SK-N-SH treated with all-trans-retinoic acid at 6 μM for 48 hours (cell line): ENCODE results near the gene VTI1A.

Source experiments
- BACH2 ChIP-seq: fragments of 250-450 bp; sonication (Bioruptor Pico); IDR thresholded peaks from 2 replicates; pipeline ENCODE4 v1.9.0; 2021; ENCODE audit warnings: mild to moderate bottlenecking, borderline replicate concordance
- CREB5 ChIP-seq: fragments of 250-450 bp; sonication (Bioruptor Pico); IDR thresholded peaks from 2 replicates; pipeline ENCODE4 v1.5.1; 2020; ENCODE audit warnings: low read depth, mild to moderate bottlenecking, moderate library complexity
- CSDC2 ChIP-seq: fragments of 250-450 bp; sonication (Bioruptor Pico); IDR thresholded peaks from 2 replicates; pipeline ENCODE4 v1.5.0; 2020; ENCODE audit warnings: mild to moderate bottlenecking, moderate library complexity
- GLIS3 ChIP-seq: fragments of 250-450 bp; sonication (Bioruptor Pico); IDR thresholded peaks from 2 replicates; pipeline ENCODE4 v1.5.0; 2020; ENCODE audit warnings: mild to moderate bottlenecking, moderate library complexity
- ISL1 ChIP-seq: fragments of 250-450 bp; sonication (Bioruptor Pico); IDR thresholded peaks from 2 replicates; pipeline ENCODE4 v2.1.2; 2022; ENCODE audit warnings: mild to moderate bottlenecking, moderate library complexity
- OSR1 ChIP-seq: fragments of 250-450 bp; sonication (Bioruptor Pico); IDR thresholded peaks from 2 replicates; pipeline ENCODE4 v1.8.0; 2022; ENCODE audit warnings: moderate library complexity, mild to moderate bottlenecking, inconsistent platforms
- PATZ1 ChIP-seq: fragments of 250-450 bp; sonication (Bioruptor Pico); IDR thresholded peaks from 2 replicates; pipeline ENCODE4 v1.8.0; 2020; ENCODE audit warnings: mild to moderate bottlenecking, moderate library complexity, borderline replicate concordance
- RARB ChIP-seq: fragments of 250-450 bp; sonication (Bioruptor Pico); IDR thresholded peaks from 2 replicates; pipeline ENCODE4 v1.8.0; 2021; ENCODE audit warnings: mild to moderate bottlenecking, moderate library complexity
- TCF4 ChIP-seq: fragments of 250-450 bp; sonication (Bioruptor Pico); IDR thresholded peaks from 2 replicates; pipeline ENCODE4 v1.8.0; 2021; ENCODE audit warnings: mild to moderate bottlenecking, moderate library complexity, borderline replicate concordance
- TSHZ2 ChIP-seq: fragments of 250-450 bp; sonication (Bioruptor Pico); IDR thresholded peaks from 2 replicates; pipeline ENCODE4 v1.5.0; 2020; ENCODE audit warnings: mild to moderate bottlenecking, moderate library complexity
- ZFP3 ChIP-seq: fragments of 250-450 bp; sonication (Bioruptor Pico); IDR thresholded peaks from 2 replicates; pipeline ENCODE4 v1.5.0; 2020; ENCODE audit warnings: mild to moderate bottlenecking, moderate library complexity
- ZFP30 ChIP-seq: fragments of 450-650 bp; formaldehyde crosslinking; IDR thresholded peaks from 2 replicates; pipeline ENCODE4 v1.5.0; 2022; ENCODE audit warnings: mild to moderate bottlenecking, moderate library complexity
- ZNF8 ChIP-seq: fragments of 450-650 bp; formaldehyde crosslinking; IDR thresholded peaks from 2 replicates; pipeline ENCODE4 v1.5.0; 2020; ENCODE audit warnings: mild to moderate bottlenecking, moderate library complexity
- TF ChIP-seq, protein P1 (sequence below): fragments of 250-450 bp; sonication (Bioruptor Pico); IDR thresholded peaks from 2 replicates; pipeline ENCODE4 v1.5.1; 2021; ENCODE audit warnings: mild to moderate bottlenecking, moderate library complexity

DNA sequence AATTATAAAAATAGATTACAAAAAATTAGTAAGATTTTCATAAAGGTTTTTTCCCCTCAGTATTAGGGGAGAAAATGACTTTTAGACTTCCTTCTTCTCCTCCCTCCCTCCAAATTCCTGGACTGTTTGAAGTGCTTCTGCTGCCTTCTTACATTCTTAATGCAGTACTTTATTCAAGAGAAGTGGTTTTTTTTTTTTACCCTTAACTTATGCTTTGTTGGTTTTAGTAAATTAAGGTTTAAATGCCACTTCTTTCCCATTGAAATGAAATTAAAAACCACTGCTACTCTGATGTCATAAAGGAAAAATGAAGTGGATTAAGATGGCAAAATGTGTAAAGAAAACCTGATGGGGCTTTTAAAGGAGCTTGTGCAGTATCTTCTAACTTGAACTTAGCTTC lies 140.7 kb downstream of the VTI1A start:
- TF ChIP-seq ZFP3 (CRISPR knock-in tag) (no peak), RARB (CRISPR knock-in tag) (no peak), TCF4 (no peak), GLIS3 (no peak), PATZ1 (CRISPR knock-in tag) (no peak), CREB5 (CRISPR knock-in tag) (no peak), ZFP30 (CRISPR knock-in tag) (no peak), CSDC2 (no peak), BACH2 (CRISPR knock-in tag) (no peak), TSHZ2 (no peak), OSR1 (CRISPR knock-in tag) (no peak), ISL1 (CRISPR knock-in tag) (peak; percentile 66), ZNF8 (CRISPR knock-in tag) (no peak)
- TF ChIP-seq, protein P1, sequence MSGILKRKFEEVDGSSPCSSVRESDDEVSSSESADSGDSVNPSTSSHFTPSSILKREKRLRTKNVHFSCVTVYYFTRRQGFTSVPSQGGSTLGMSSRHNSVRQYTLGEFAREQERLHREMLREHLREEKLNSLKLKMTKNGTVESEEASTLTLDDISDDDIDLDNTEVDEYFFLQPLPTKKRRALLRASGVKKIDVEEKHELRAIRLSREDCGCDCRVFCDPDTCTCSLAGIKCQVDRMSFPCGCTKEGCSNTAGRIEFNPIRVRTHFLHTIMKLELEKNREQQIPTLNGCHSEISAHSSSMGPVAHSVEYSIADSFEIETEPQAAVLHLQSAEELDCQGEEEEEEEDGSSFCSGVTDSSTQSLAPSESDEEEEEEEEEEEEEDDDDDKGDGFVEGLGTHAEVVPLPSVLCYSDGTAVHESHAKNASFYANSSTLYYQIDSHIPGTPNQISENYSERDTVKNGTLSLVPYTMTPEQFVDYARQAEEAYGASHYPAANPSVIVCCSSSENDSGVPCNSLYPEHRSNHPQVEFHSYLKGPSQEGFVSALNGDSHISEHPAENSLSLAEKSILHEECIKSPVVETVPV (CRISPR knock-in tag) = no peak
